Myometrial cell (primary cell): ENCODE measurements around the gene OVOL1. TPM values are rescaled to one million over a fixed set of nuclear protein-coding genes. Genes with fewer than 3 reads are reported as not detected.

ENCODE experiments used
- total RNA-seq: library from RNA; depleted of rRNA; stranded (reverse); fragments of >200 nt; gene quantifications from 2 replicates; pipeline ENCODE4 v1.2.3, GENCODE V29; 2015

Gene OVOL1
- total RNA-seq = not detected in 2 replicates

DNA sequence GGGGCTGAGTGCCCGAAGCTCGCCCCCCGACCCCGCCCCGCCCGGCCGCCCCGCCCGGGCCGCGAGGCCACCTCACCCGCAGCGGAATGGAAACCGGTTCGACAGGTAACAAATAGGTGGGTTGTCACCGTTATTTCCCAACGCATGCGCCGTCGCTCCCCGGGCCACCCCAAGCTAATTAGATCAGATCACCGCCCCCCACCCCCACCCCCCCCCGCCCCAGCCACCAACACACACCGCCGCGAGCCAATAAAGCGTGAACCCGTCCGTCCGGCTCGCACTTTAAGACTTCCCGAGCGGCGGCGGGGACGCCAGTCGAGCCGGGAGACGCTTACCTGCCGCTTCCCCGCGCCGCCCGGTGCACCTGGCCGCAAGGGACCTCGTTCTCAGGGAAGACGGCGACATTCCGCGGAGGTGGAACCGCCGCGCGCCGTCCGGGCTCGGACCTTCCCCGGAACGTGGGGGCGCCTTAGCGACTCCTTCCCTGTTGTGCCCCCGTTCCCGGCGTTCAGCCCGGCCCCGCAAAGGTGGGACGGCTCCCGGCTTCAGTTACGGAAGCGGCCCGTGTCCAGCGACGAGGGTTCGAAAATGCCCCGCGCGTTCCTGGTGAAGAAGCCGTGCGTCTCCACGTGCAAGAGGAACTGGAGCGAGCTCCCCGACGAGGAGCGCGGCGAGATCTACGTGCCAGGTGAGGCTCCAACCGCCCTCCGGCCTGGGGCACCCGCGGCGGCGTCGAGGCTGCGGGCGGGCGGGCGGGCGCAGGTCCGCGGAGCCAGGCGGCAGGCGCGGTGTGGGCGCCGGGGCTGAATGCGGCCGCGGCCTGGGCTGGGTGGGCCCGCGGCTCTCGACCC is at the start of gene OVOL1:
Gene OVOL1, plus strand, starts transcription at position 278 of the 851 bp plus-strand sequence. Its CDS starts 311 bp downstream, at position 589.

GRCh38 chr11:65780770-65781151 is 6.1 kb upstream of the OVOL1 start, which contains the start of gene AP5B1:
Gene AP5B1 (minus strand): TSS chr11:65780976. CDS start chr11:65780591, 385 bp downstream.

DNA sequence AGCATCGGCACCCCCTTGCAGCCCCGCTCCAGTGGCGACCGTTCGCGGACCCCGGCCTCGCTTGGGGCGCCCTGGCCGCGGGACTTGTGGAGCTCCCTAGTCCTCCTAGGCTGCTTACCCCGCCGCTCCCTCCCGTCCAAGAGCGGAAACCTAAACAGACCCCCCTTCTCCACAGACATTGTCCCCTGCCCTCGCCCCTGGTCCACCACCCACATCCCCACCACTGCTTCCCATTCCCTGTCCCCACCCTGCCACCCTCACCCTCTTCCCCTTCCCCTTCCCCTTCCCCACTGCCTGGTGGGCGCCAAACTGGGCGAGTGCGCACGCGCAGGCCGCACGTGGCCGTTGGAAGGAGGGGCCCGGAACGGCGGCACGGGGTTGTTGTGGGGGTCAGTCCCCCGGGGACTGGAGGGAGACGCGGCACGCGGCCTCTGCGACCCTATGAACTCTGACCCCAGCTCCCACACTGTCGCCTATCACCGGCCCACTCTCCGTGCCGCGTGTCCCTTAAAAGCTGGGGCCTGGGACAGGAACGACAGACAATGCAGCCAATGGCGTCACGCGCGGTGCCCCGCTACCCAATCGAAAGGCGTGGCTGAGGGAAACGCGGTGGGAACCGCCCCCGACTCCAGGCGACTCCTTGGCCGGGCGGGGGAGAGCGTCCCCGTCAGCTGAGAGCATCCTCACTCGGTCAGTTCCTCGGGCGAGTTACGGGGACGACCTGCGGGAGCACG is 46.6 kb downstream of the OVOL1 start, which contains the start of gene SNX32:
Gene SNX32, plus strand, starts transcription at position 667 of the 734 bp plus-strand sequence. CDS start 103 bp downstream, outside the sequence.

Other genes with a start within 250 kb of the OVOL1 start
- gene LTBP3, start 228.7 kb upstream of the OVOL1 start, total RNA-seq = 58.7 and 68.9 TPM in 2 replicates
- gene ZNRD2, start 216.6 kb upstream of the OVOL1 start, total RNA-seq = 72.9 and 80.5 TPM in 2 replicates
- gene FAM89B, start 214.5 kb upstream of the OVOL1 start, total RNA-seq = 30.1 and 33.7 TPM in 2 replicates
- gene EHBP1L1, start 211.0 kb upstream of the OVOL1 start, total RNA-seq = 60.0 and 65.9 TPM in 2 replicates
- not detected in 2 replicates for gene KCNK7, start 191.3 kb upstream of the OVOL1 start, total RNA-seq
- 32.8 and 44.4 TPM in 2 replicates for gene MAP3K11, start 172.8 kb upstream of the OVOL1 start, total RNA-seq
- 33.3 and 36.0 TPM in 2 replicates for gene PCNX3, start 171.3 kb upstream of the OVOL1 start, total RNA-seq
- 34.9 and 42.1 TPM in 2 replicates for gene SIPA1, start 149.0 kb upstream of the OVOL1 start, total RNA-seq
- 28.8 and 37.6 TPM in 2 replicates for gene RELA, start 124.1 kb upstream of the OVOL1 start, total RNA-seq
- 27.1 and 34.3 TPM in 2 replicates for gene KAT5, start 74.8 kb upstream of the OVOL1 start, total RNA-seq
- gene RNASEH2C, start 66.3 kb upstream of the OVOL1 start, total RNA-seq = 81.2 and 103 TPM in 2 replicates
- 6.2 and 8.9 TPM in 2 replicates for gene AP5B1, start 6.1 kb upstream of the OVOL1 start, total RNA-seq
- 0.58 and 1.1 TPM in 2 replicates for gene SNX32, start 46.9 kb downstream of the OVOL1 start, total RNA-seq
- gene CFL1, start 71.1 kb downstream of the OVOL1 start, total RNA-seq = 1,937 and 2,041 TPM in 2 replicates
- 30.7 and 40.1 TPM in 2 replicates for gene MUS81, start 73.4 kb downstream of the OVOL1 start, total RNA-seq
- 140 and 198 TPM in 2 replicates for gene EFEMP2, start 85.7 kb downstream of the OVOL1 start, total RNA-seq
- gene CTSW, start 92.8 kb downstream of the OVOL1 start, total RNA-seq = 0.71 TPM in 1 of 2 replicates, not detected in the other
- gene FIBP, start 101.4 kb downstream of the OVOL1 start, total RNA-seq = 170 and 250 TPM in 2 replicates
- 117 and 142 TPM in 2 replicates for gene CCDC85B, start 103.6 kb downstream of the OVOL1 start, total RNA-seq
- 31.4 and 37.2 TPM in 2 replicates for gene FOSL1, start 113.3 kb downstream of the OVOL1 start, total RNA-seq
- 13.5 and 24.5 TPM in 2 replicates for gene C11orf68, start 132.0 kb downstream of the OVOL1 start, total RNA-seq
- gene DRAP1, start 132.4 kb downstream of the OVOL1 start, total RNA-seq = 405 and 416 TPM in 2 replicates
- gene TSGA10IP, start 158.4 kb downstream of the OVOL1 start, total RNA-seq = not detected in 2 replicates
- gene SART1, start 174.7 kb downstream of the OVOL1 start, total RNA-seq = 27.4 and 31.2 TPM in 2 replicates
- 26.8 and 39.3 TPM in 2 replicates for gene EIF1AD, start 215.1 kb downstream of the OVOL1 start, total RNA-seq
- gene BANF1, start 215.4 kb downstream of the OVOL1 start, total RNA-seq = 111 and 138 TPM in 2 replicates
- not detected in 2 replicates for gene CST6, start 224.9 kb downstream of the OVOL1 start, total RNA-seq
- 0.35 and 0.58 TPM in 2 replicates for gene CATSPER1, start 239.4 kb downstream of the OVOL1 start, total RNA-seq